HepG2 (cell line): Measurements from ENCODE around the gene PNLIPRP2. TPM values are rescaled to one million over a fixed set of nuclear protein-coding genes. Genes with fewer than 3 reads are reported as not detected.

Experiments used
- ATAC-seq: fragments of 200-7000 bp; cut with Tn5 transposase; 3 replicates; pipeline ENCODE4 v1.9.1; 2020; ENCODE audit warnings: mild to moderate bottlenecking, moderate library complexity
- BruUV-seq: library from RNA; stranded (reverse); fragments of 400-500 nt; replicated peaks from 2 replicates; lab custom pipeline; 2021; lab: Mats Ljungman, UMichigan
- CTCF ChIA-PET: fragments of 300-600 bp; formaldehyde crosslinking; extraction: SDS; loops from one replicate; lab custom pipeline; 2021; ENCODE audit warnings: low total read pairs, inconsistent platforms, low intra/inter-chr PET ratio; lab: Yijun Ruan, JAX
- POLR2A ChIA-PET: fragments of 350-600 bp; sonication (Branson Sonifier 250); formaldehyde crosslinking; loops from one replicate; lab custom pipeline; 2020; ENCODE audit warnings: antibody characterized with exemption, inconsistent platforms; lab: Yijun Ruan, JAX
- DNase-seq: peaks from one replicate; pipeline ENCODE4 v3.0.0-alpha.2; 2015; ENCODE audit warnings: low spot score
- FAIRE-seq: peaks from 3 replicates; lab custom pipeline; 2011; peaks lifted over from hg19 to GRCh38; lab: Jason Lieb, UNC
- H2AFZ ChIP-seq: one replicate; pipeline ENCODE4 v1.6.1; 2011; ENCODE audit warnings: low read length, inconsistent platforms
- H3K27ac ChIP-seq: fragments of 300-600 bp; 3 replicates; pipeline ENCODE4 v1.8.0; 2011; ENCODE audit warnings: mixed run types, mild to moderate bottlenecking, mixed read lengths, low read length, inconsistent platforms; ENCODE audit not compliant: insufficient read depth; ENCODE audit errors: extremely low read length
- H3K27me3 ChIP-seq, 2 experiments: fragments of 200-600 bp in 1 of 2; 2 replicates in 1 of 2; 3 replicates in 1 of 2; pipeline versions ENCODE4 v1.6.0 to v1.8.0; 2011; ENCODE audit warnings: low read length in 2 of 2, mild to moderate bottlenecking in 2 of 2, moderate library complexity in 2 of 2, inconsistent platforms in 1 of 2; ENCODE audit not compliant: insufficient read depth in 2 of 2, control insufficient read depth in 1 of 2
- H3K36me3 ChIP-seq, 2 experiments: fragments of 200-600 bp in 1 of 2; replicated peaks in 1 of 2; 2 replicates in 1 of 2; 3 replicates in 1 of 2; pipeline versions ENCODE4 v1.5.1 to v1.8.0; 2011; ENCODE audit warnings: low read length in 2 of 2, inconsistent platforms in 1 of 2; ENCODE audit not compliant: insufficient read depth in 2 of 2, control insufficient read depth in 1 of 2
- H3K4me1 ChIP-seq: 2 replicates; pipeline ENCODE4 v1.5.1; 2012; ENCODE audit warnings: low read length, inconsistent platforms; ENCODE audit not compliant: insufficient read depth
- H3K4me2 ChIP-seq: 2 replicates; pipeline ENCODE4 v1.6.0; 2011; ENCODE audit warnings: low read depth, low read length, inconsistent platforms
- H3K4me3 ChIP-seq, 3 experiments: fragments of 200-600 bp in 1 of 3; sonication (generic), shearing (Covaris generic) in 1 of 3; replicated peaks in 1 of 3; 2 replicates each; pipeline ENCODE4 v1.5.1; 2011 to 2016; ENCODE audit warnings: low read length in 3 of 3, inconsistent platforms in 2 of 3, low read depth in 2 of 3, mild to moderate bottlenecking in 2 of 3, control low read depth in 1 of 3, mixed read lengths in 1 of 3; ENCODE audit not compliant: insufficient read depth in 1 of 3
- H3K79me2 ChIP-seq: one replicate; pipeline ENCODE4 v1.6.1; 2011; ENCODE audit warnings: low read length, inconsistent platforms; ENCODE audit not compliant: insufficient read depth
- H3K9ac ChIP-seq: 2 replicates; pipeline ENCODE4 v1.6.0; 2011; ENCODE audit warnings: mild to moderate bottlenecking, low read depth, low read length, inconsistent platforms; ENCODE audit not compliant: insufficient read depth
- H3K9me3 ChIP-seq: 2 replicates; pipeline ENCODE4 v1.5.1; 2012; ENCODE audit warnings: mild to moderate bottlenecking, low read length
- H4K20me1 ChIP-seq: 2 replicates; pipeline ENCODE4 v1.6.0; 2011; ENCODE audit warnings: inconsistent platforms, mild to moderate bottlenecking, low read length, moderate library complexity; ENCODE audit not compliant: insufficient read depth
- NCOA2 ChIP-seq: sonication (generic); formaldehyde crosslinking; IDR thresholded peaks from 2 replicates; pipeline ENCODE4 v1.8.0; 2022; ENCODE audit warnings: inconsistent platforms
- RFX3 ChIP-seq: IDR thresholded peaks from 2 replicates; pipeline ENCODE4 v1.6.1; 2016; ENCODE audit warnings: missing biosample characterization, missing genetic modification reagents
- ZBTB49 ChIP-seq: sonication (generic); formaldehyde crosslinking; IDR thresholded peaks from 2 replicates; pipeline ENCODE4 v1.4.0; 2020; ENCODE audit warnings: missing genetic modification reagents, borderline replicate concordance
- ZNF224 ChIP-seq: sonication (generic); formaldehyde crosslinking; IDR thresholded peaks from 2 replicates; pipeline ENCODE4 v1.5.0; 2020; ENCODE audit warnings: mild to moderate bottlenecking, missing genetic modification reagents
- ZNF34 ChIP-seq: sonication (generic); formaldehyde crosslinking; IDR thresholded peaks from 2 replicates; pipeline ENCODE4 v1.4.0; 2020; ENCODE audit warnings: mild to moderate bottlenecking, missing genetic modification reagents, borderline replicate concordance
- ZNF562 ChIP-seq: sonication (generic); formaldehyde crosslinking; IDR thresholded peaks from 2 replicates; pipeline ENCODE4 v1.8.0; 2022; ENCODE audit warnings: missing genetic modification reagents, borderline replicate concordance
- ZNF615 ChIP-seq: sonication (generic); formaldehyde crosslinking; IDR thresholded peaks from 2 replicates; pipeline ENCODE4 v1.5.0; 2020; ENCODE audit warnings: mild to moderate bottlenecking, missing genetic modification reagents, borderline replicate concordance
- ZNF746 ChIP-seq: sonication (generic); formaldehyde crosslinking; IDR thresholded peaks from 2 replicates; pipeline ENCODE4 v1.8.0; 2022; ENCODE audit warnings: mild to moderate bottlenecking, missing genetic modification reagents
- WGBS: methylation state at CpG from one replicate; pipeline ENCODE4 v1.1.6; 2017; ENCODE audit warnings: low lambda C conversion rate; 5-methylcytosine and 5-hydroxymethylcytosine counted together
- in situ Hi-C: cut with HindIII; loops from 2 replicates; pipeline ENCODE4 v1.10.0; 2017; ENCODE audit warnings: low pct_unique_long_range_greater_than_20kb; ENCODE audit not compliant: extremely low pct_ligation_motif_present
- intact Hi-C: fragments of 100-400 bp; cut with micrococcal nuclease; formaldehyde crosslinking; loops from one replicate; pipeline ENCODE4 v1.10.0; 2022; ENCODE audit not compliant: unreplicated experiment
- polyA plus RNA-seq, 8 experiments: library from polyadenylated mRNA; depleted of rRNA in 3 of 8; stranded (reverse) in 7 of 8; unstranded in 1 of 8; fragments of >200 nt; fragmentation: Illumina TruSeq in 4 of 8; extraction: Trizol in 4 of 8; gene quantifications; 2 replicates each; pipeline versions ENCODE4 v1.2.1 to v1.2.3, GENCODE V29; 2011 to 2016; ENCODE audit warnings: low read depth in 4 of 8, missing spikeins in 1 of 8, mixed read lengths in 1 of 8; ENCODE audit not compliant: insufficient read depth in 1 of 8
- total RNA-seq, 5 experiments: library from RNA; depleted of rRNA; stranded (reverse); fragments of >200 nt; fragmentation: Illumina TruSeq; extraction: Trizol; gene quantifications; 2 replicates each; pipeline ENCODE4 v1.2.3, GENCODE V29; 2016; ENCODE audit warnings: low read depth in 1 of 5

The PNLIPRP2 gene
- total and polyA plus RNA-seq, 2 of the 13 experiments (the other 11 are each of a cell fraction or from before 2014, with no cell fraction given): 0.21 to 0.97 TPM

- FAIRE-seq: no peak
- H2AFZ ChIP-seq: no peak overlapping the region
- H3K79me2 ChIP-seq: no peaks in the 10 kb centered on the region
- DNase-seq: no peak
- no peak overlapping the region for H3K4me2 ChIP-seq
- no peaks in the 10 kb centered on the region for H3K9me3 ChIP-seq
- peaks cover 1 to 2% of the 10 kb centered on the region in 2 experiments; a peak in 1 of 5 replicates for H3K27me3 ChIP-seq
- 90% methylated on average over 2 of the region's 2 CpGs for WGBS
- TF ChIP-seq ZBTB49 (CRISPR knock-in tag) (no peak), NCOA2 (no peak), ZNF615 (CRISPR knock-in tag) (no peak), ZNF562 (no peak), ZNF34 (no peak), RFX3 (no peak), ZNF224 (CRISPR knock-in tag) (no peak), ZNF746 (CRISPR knock-in tag) (no peak)
- no peak for ATAC-seq
- ChIA-PET CTCF (no interaction called here), POLR2A (no interaction called here)
- no peaks in the 10 kb centered on the region for H3K4me1 ChIP-seq
- BruUV-seq: no TSS peak
- no peak overlapping the region for H3K27ac ChIP-seq
- intact Hi-C loops (no loop called here), in situ Hi-C loops (no loop called here)
- no peak overlapping the region for H3K4me3 ChIP-seq
- no peaks in the 10 kb centered on the region for H3K36me3 ChIP-seq
- no peak overlapping the region for H3K9ac ChIP-seq
- H4K20me1 ChIP-seq: no peaks in the 10 kb centered on the region
Measured at GRCh38 chr10:116655568-116655967, 34.8 kb downstream of the PNLIPRP2 start.
